CD4-positive, alpha-beta T cell treated with Interleukin-6 at 100 ng/mL for 8 hours (primary cell): ENCODE data around the gene KLF11.
A peak's percentile ranks its signal among the peaks of the same experiment; 100 is the strongest.
"Not testable (repeated sequence)": the region's sequence is repeated elsewhere in the genome, so short reads cannot be mapped to it uniquely, and the experiment has no call there.

Source experiments
- DNase-seq: peaks from one replicate; pipeline ENCODE4 v3.0.0-alpha.2; 2020; ENCODE audit warnings: mixed read lengths, low spot score

KLF11 gene

DNA sequence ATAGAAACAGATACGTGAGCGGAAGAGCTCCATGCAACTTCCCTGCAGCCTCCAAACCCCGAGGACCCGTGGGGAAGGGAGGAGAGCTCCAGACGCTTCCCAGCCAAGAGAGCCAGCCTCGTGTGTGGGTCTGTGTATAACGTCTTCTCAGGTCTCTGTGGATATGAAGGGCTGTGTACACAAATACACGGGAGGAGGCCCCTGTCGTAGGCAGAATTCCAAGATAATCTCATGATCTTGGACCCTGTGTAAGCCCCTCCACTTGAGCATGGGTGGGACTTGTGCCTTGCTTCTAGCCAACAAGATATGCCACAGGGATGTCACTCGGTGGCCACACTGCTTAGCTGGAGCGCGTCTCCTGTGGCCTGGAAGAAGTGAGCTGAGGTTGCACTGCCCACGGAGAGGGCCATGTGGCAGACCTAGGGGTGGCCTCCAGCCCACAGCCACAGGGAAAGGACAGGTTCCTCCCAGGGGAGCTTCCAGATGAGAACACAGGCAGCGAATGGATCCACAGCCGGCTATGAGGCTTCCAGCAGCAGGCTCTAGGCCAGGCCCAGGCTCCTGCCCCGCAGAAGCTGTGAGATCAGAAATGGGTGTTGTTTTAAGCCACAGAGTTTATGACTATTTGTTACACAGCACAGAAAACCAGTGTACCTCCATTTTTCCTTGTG lies 15.6 kb upstream of the KLF11 start:
- no peak for DNase-seq

DNA sequence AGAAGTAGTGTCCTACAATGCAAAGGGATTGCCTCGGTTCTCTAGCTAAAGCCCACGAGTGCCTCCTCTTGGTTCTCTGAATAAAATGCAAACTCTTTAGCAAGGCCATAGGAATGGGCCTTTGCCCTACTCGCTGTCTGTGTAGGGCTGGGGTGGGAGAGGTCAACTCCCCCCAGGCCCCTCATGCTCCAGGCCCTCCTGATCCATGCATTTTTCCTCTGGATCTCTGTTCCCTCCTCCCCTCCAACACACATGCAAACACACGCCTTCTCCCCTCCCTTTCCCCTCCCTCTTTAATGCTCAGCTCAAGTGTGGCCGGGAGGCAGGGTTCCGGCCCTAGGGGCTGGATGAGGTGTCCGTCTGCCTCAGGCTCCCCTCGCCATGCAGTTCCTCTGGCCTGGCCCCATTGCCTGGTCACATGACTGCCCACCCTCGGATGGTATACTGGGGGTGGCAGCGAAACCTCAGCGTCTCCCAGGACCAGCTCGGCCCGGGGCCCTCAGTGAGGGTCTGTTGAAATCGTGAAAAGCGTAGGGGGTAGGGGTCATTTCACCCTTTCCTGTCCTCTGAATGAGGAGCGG lies 14.9 kb upstream of the KLF11 start:
- DNase-seq = no peak

DNA sequence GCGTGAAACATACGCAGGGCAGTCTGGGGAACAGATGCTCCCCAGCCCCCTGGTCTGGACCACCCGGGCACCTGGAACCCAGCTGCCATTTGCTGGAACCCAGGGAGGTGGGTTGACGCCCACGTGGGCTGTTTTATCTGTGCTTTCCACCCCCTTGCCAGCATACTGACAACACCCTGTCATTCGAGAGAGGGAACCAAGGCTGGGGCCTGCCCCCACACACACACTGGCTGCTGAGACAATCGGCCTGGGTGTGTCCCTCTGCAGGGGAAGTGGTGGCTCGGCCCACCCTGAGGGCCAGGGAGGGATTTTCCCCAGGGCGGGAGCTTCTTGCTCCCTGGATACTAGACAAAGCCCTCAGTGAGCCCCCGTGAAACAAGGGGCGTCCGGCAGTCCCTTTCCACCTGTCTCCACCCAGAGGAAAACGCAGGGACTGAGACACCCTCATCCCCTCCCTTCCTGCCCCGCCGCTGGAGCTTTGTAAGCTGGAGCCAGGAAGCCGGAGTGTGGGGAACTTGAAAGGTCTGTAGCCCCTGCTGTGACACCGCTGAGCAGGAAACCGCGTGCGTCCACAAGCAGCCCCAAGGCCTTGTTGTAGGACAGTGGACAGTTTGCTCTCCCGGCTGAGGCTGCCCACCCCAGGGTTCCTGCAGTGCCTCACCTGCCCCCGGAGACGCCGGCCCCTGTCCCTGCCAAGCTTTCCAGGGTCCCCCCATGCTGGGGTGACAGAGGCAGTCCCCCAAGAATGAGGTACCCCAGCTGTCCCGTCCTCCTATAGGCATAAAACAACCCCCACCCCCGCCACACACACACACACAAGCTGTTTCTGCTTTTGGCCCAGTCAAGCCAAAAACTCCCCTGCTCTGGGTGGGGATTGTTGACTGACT lies 14.1 kb upstream of the KLF11 start:
- peak; percentile 47 for DNase-seq

DNA sequence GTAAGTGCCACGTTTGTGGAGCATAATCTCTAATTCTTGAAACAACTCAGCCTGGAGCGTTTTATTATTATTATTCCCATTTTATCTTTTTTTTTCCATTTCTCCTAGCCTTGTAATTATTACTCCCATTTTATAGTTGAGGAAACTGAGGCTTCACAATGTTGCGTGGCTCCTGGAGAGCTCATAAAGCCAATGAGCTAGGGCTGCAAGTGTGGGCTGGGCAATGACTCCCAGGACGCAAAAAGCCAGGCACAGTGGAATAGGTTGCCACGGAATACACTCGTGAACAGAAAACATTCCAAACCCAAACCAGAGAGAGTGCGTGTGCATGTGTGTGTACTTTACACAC lies 13.5 kb upstream of the KLF11 start:
- DNase-seq = no peak

DNA sequence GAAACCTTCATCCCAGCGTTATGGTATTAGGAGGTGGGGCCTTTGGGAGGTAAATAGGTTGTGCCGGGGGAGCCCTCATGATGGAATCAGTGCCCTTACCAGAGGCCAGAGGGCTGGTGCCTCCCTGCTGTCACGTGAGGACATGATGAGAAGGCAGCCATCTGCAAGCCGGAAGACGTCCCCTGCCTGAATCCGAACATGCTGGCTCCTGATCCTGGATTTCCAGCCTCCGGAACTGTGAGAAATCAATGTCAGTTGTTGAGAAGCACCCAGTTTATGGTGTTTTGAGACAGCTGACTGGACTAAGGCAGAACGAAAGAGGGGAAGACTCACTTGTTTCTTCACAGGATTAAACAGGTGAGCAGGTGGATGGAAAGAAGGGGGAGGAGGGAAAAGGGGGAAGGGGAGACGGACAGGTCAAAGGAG lies 13.0 kb upstream of the KLF11 start:
- no peak for DNase-seq

DNA sequence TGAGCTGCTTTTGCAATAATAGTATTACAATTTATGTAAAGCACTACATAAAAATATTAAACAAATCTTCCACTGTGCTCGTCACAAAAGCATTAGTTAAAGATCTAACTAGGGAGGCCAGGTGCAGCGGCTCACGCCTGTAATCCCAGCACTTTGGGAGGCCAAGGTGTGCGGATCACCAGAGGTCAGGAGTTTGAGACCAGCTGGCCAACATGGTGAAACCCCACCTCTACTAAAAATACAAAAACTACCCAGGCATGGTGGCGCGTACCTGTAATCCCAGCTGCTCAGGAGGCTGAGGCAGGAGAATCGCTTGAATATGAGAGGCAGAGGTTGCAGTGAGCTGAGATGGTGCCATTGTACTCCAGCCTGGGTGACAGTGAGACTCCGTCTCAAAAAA lies 12.6 kb upstream of the KLF11 start:
- not testable (repeated sequence) for DNase-seq

DNA sequence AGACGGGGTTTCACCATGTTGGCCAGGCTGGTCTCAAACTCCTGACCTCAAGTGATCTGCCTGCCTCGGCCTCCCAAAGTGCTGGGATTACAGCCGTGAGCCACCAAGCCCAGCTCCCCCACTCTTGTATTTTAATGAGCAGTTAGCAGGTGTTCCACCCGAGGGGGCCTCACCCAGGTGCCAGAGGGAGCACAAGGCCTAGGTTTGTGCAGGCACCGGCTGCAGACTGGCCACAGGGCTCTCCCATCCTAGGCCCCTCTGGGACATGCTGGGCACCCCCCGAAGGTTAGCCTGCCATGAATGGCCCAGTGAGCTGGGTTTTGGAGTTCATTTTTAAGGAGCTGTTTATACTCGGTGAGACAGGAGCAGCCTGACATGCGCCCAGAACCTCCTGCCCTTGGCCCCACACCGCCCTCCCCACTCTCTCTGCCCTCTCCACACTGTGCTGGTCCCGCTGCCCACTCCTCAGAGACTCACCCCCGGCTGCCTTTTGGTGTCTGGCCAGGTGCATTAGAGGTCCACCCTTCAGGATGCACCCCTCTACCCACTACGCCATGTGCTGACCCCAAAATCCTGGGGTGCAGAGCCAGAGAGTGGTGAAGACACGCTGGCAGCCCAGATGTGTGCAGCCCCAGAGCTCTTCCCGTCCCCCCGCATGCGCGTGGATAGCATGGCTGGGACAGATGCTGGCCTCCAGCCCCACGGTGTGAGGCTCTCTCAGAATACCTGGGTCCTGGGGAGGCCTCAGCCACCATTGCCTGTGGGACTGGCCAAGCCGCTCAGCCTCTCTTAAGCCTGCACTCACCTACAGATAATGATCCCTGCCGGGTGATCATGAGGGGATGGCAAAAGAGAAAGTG lies 11.2 kb upstream of the KLF11 start:
- DNase-seq = no peak

DNA sequence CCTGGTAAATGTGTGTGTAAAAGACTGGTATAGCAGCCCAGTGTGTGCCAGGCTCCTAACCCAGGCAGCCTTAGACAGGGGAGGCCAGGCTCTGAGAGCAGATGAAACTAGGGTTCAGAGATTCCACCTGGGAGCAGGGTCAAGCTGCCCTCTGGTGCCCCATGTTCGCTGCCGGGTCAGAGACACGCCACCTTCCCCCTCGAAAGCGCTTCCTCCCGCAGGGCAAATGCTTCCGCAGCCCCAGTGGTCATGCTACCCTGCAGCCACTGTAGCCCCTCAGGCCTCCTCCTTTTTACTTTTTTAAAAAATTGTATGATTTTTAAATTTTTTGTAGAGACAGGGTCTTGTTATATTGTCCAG lies 10.6 kb upstream of the KLF11 start:
- no peak for DNase-seq

DNA sequence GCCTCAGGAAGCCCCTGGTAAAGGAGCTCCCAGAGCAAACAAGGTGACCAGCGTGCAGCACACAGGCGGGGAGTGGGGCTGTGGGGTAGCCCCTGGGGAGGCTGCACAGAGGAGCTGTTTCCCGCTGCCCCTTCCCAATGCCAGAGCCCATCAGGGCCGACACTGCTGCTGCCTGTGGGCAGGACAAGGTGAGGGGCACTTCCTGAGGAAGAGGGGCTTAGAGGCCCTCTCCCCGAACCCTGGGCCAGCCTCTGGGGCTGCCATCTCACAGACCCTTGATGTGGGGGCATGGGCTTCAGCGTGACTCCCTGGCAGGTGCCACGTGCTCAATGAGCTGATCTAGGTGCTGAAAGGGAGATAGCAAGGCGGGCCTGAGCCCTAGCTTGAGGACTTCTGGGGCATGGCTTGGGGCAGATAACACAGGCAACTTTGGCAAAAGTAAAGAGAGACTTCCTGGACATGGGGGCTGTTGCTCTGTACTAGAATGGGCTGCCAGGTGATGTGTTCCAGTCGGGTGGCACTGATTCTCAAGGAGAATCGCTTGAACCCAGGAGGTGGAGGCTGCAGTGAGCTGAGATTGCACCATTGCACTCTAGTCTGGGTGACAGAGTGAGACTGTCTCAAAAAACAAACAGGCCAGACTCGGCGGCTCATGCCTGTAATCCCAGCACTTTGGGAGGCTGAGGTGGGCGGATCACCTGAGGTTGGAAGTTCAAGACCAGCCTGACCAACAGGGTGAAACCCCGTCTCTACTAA lies 9.9 kb upstream of the KLF11 start:
- DNase-seq = no peak

DNA sequence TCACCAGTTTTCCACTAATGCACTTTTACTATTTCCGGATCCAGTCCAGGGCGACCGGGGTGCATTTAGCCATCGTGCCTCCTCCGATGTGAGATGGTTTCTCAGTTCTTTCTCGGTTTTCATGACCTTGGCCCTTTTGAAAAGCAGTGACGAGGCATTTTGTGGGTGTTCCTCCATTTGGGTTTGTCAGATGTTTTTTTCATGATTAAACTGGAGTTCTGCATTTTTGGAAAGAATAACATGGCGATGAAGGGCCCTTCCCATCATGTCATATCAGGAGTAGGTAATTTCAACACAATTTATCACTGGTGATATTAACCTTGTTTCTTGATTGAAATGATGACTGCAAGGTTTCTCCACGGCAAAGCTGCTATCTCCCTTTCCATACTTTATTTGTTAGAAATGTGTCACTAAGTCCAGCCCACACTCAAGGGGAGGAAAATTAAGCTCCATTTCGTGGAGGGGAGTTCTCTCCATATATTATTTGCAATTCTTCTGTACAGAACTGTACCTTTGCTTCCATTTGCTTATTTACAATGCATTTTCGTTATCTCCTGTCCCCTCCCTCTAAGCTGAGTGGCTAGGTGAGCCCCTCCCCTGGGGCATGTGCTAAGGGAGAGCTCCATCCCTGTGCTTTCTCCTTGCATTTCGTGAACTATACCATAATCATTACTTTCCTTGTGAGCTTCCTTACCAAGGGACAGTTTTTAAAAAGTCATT lies 8.9 kb upstream of the KLF11 start:
- DNase-seq = no peak

DNA sequence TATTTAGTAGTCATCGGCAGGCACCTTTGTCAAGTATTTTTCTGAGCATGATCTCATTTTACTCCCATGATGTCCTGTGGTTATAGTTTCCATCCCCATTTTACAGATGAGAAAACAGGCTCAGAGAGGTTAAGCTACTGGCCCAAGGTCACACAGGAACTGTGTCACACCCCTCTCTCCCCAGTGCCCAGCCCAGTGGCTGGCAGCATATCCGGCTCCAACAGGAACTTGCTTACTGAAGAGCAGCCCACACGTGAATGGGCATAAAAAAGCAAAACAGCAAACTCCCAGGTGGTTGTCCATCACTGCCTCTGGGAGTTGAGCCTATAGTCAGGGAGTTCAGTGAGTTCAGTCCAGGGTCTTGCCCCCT lies 8.3 kb upstream of the KLF11 start:
- no peak for DNase-seq

DNA sequence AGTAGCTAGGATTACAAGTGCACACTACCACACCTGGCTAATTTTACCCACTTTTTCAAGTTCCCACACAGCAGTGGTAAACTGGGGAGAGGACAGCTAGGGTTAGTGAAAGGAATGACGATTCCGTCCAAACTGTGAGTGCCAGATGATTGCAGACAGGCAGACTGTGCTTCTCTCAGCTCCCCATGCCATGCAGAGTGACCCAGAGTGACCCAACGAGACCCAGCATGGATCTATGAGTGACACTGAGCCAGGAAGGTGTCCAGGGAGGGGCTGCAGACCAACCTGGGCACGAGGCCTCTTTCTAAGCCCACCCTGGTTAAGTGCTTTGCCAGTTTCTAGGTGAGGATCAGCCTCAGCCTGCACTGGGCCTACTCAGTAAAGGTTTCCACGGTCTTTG lies 7.7 kb upstream of the KLF11 start:
- DNase-seq = no peak

DNA sequence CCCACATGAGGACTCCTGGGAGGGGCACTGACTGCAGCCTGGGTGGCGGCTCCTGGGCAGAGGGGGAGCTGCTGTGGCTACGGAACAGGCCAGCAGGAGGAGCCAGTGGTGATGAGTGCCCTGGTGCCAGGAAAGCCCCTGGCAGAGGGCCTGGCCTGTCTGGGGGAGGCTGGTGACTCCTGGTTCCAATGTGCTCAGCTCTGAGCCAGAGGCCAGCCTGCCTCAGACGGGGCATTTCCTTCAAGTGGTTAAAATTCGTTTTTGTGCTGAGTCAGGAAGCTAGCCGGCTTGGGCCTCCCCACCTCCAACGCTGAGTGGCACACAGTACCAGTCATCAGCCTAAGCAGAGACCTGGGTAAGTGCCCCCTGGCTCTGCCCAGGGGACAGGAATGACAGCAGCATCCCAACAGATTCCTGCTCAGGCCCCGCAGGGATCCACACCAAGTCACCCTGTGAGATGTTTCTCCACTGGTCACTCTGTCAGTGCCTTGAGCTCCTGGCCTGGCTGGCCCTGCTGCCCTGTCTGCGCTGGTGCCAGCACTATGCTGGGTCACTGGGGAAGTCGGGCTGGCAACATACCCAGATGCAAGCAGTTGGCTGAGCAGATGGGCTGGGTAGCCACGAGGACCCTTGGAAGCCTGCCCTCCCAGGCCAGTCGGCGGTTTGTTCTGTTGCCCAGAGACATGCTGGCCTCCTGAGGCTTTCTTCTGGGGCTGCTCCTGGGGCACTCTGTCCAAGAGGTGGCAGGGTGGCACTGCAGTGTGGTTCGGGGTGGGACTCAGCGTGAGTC lies 7.1 kb upstream of the KLF11 start:
- DNase-seq = peak; percentile 30

DNA sequence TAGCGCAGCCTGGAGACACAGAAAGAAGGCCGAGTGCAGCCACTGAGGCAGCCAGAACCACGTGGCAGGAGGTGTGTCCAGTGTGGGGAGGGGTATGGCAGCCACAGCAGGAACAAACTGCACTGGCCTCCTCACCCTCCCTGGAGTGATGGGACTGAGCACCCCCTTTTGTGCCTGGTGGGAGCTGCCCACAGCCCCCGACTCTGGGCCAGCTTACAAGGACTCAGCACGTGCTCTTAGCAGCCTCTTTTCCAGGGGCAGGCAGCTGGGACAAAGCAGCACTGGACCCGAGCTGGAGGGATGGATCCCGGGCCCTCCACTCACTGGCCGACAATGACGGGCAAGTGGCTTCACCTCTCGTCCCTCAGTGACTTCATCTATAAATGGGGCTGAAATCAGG lies 5.2 kb upstream of the KLF11 start:
- DNase-seq = no peak

DNA sequence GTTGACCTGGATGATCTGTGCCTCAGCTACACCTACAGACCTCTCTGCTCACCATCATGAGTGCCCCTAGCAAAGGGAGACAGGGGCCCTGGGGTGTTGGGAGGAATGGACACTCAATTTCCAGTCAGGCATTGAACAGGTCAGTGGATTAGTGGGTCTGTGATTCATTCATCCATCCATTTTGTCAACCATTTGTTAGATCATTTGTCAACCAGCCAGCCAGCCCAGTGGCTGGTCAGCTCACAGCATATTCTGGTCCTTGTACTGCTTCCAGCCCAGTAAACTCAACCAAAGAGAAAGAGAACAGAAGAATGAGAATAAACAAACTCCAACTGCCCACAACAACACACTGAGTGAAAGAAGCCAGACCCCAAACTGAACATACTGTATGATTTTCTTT lies 4.6 kb upstream of the KLF11 start:
- no peak for DNase-seq

DNA sequence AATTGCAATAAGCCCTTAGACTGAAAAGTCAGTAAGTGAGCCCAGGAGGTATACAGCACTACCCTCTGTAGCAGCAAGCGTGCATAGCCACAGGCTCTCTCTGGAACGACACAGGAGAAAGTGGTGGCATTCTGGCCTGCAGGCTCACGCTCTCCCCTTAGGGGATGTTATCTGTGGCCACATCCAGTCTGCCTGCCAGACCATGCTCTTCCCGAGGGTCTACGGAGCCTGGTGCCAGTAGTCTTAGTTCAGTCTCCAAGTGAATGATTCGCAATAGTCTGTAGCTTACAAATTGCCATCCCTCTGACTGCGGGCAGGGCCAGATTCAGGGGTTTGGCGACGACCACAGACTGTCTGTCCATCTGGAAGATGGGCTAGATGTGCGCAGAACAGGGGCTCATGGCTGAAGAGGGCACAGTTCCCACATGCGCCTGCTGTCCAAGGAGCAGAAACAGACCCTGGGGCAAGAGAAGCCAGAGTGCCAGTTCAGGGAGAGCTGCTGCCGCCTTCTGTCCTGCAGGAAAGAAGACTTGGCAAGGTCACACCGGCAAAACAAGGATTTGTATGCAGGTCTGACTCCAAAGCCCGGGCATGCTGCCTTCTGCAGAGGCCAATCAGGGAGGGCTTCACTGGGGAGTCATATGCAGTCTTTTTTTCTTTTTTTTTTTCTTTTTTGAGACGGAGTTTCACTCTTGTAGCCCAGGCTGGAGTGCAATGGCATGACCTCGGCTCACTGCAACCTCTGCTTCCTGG lies 3.5 kb upstream of the KLF11 start:
- DNase-seq = no peak

DNA sequence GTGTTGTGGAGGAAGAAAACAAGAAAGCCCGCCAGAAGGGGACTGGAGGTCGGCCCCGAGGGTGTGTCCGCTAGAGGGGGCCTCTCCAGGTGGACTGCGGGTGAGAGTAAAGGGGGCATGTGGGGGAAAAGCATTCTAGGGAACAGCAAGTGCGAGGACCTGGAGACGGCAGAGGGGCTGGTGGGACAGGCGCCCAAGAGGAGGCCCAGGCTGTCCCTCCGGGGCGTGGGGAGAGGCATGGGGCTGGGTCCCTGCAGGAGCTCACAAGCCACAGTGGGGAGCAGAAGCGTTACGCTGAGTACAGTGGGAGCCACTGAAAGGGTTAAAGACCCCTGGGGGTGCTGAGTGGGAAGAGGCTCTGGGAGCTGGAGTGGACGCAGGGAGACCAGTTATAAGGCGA lies 1.6 kb upstream of the KLF11 start:
- no peak for DNase-seq

DNA sequence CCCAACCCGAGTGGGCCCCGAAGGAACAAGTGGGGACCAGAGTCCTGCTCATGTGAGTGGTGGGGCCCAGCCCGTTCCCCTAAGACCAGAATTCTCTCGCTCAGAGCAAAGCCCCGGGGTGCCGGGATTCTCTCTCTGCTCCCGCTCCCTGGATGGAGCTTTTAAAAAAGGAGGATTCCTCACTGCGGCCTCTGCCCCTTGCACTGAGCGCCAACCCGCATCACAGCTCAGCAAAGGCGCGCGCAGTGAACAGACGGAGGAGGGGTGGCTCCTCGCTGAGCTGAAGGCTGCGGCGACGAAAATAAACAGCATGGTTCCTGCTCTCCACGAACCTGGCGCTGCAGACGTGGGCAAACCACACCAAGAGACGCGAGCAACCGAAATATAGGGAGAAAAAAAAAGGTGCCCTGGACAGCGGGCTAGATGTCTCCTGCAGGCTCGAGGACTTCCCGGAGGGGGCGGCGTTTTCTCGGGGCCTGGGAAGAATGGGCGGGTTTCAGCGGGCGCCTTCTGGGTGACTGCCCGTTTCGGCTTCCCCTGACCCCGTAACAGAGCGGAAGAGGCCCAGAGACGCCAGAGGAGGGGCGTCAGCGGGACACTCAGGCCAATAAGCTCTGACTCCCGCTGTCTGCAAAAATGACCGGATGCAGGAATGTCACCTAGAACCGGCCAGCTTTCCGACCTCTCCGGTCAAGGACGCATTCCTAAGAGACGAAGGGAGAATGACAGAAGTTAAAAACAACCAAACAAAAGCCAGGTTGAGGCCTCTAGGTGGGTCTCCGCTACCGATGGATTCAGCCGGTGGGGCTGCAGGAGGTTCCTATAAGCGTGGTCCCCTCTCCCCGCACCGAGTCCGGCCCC lies 819 bp upstream of the KLF11 start:
- peak; percentile 19 for DNase-seq
